SK-MEL-5 (cell line): ENCODE results near the gene DEK. TPM values are rescaled to one million over a fixed set of nuclear protein-coding genes. Genes with fewer than 3 reads are reported as not detected.
A peak's percentile ranks its signal among the peaks of the same experiment; 100 is the strongest.
"Not testable (repeated sequence)": the region's sequence is repeated elsewhere in the genome, so short reads cannot be mapped to it uniquely, and the experiment has no call there.

Source experiments
- DNase-seq: peaks from one replicate; pipeline ENCODE4 v3.0.0-alpha.2; 2016; ENCODE audit warnings: low read depth, low spot score
- in situ Hi-C: cut with HindIII; loops from 2 replicates; pipeline ENCODE4 v1.10.0; 2016; ENCODE audit warnings: low sequenced_read_pairs, high pct_unique_total_duplicates, low pct_unique_long_range_greater_than_20kb
- total RNA-seq: library from RNA; depleted of rRNA; stranded (reverse); fragments of >200 nt; shearing (Covaris generic); gene quantifications from 2 replicates; pipeline ENCODE4 v1.2.3, GENCODE V29; 2014

The DEK gene
- total RNA-seq, 1 experiment from 2014 or later: 141 TPM

DNA sequence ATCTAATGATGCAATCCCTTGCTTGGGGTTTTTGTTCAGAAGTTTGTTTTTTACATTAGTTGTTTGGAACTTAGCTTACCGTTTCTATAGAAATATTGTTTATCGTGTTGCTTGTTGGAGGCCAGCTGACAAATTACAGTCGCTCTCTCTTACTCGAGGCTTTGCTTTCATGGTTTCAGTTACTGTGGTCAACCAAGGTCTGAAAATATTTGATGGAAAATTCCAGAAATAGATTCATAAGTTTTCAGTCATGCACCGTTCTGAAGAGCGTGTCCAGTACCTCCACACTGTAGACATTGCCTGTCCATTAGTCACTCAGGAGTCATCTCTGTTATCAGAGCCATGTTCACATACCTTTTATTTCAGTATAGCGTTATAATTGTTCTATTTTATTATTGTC lies 47.9 kb downstream of the DEK start:
- in situ Hi-C loops: no loop called here
- DNase-seq: no peak

GRCh38 chr6:18215436-18215835 lies 48.9 kb downstream of the DEK start:
- no peak for DNase-seq
- in situ Hi-C loops: no loop called here

GRCh38 chr6:18214003-18214402 lies 50.3 kb downstream of the DEK start:
- in situ Hi-C loops: no loop called here
- DNase-seq: no peak

DNA sequence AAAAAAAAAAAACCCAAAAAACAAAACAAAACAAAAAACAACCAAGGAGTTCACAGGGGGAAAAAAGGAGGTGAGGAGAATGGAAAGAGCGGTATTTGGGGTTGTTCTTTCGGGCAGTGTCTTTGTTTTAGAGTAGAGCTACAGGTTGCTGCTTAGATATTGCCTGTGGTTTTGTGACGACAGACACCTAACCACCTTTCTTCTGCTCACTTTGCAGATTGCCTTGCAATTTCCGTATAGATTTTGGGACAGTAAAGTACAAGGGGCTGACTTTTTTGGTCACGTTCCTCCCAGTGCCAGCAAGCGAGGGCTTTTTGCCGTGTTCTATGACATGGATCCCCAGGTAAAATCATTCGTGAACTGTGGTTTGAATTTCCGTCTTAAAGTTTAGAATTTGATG lies 50.9 kb downstream of the DEK start:
- in situ Hi-C loops: no loop called here
- no peak for DNase-seq

DNA sequence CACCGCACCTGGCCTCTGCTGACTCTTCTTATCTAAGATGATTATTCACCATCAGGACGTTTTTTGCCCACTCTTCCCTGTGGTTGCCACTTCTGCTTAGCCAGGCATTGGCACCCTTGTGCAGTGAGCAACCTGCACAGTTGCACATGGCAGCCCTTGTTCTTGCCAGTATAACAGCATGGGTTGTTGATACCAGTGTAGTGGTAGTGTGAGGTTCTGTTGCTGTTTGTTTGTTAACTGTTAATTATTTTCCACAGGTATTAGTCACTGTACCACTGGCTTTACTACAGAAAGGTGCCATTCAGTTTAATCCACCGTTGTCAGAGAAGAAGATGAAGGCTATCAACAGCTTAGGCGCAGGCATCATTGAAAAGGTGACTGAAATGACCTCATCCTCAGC lies 52.1 kb downstream of the DEK start:
- DNase-seq: no peak
- in situ Hi-C loops: no loop called here

DNA sequence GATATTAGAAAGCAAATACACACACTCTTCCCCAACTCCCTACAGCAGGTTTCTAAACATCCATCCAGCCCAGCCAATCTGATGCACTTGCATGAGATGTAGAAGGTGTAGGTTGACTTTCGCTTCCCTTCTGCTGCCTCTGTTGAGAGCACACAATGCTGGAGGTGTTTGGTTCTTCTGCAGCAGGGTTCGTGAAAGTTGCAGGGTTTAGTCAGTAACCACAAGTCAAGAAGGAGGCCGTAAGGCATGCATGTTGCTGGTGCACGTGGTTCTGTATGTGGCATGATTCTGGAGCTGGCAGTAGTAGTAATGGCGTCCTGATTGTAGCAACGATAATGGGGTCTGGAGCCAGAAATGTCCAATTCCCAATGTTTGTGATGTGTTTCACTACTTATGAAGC lies 53.0 kb downstream of the DEK start:
- DNase-seq: no peak
- in situ Hi-C loops: no loop called here

GRCh38 chr6:18210707-18211106 lies 53.6 kb downstream of the DEK start:
- no peak for DNase-seq
- in situ Hi-C loops: no loop called here

- in situ Hi-C loops: no loop called here
- no peak for DNase-seq
Observed at GRCh38 chr6:18209539-18210197, 54.7 kb downstream of the DEK start.

GRCh38 chr6:18208778-18209177 lies 55.6 kb downstream of the DEK start:
- in situ Hi-C loops, DNase-seq: not testable (repeated sequence)

DNA sequence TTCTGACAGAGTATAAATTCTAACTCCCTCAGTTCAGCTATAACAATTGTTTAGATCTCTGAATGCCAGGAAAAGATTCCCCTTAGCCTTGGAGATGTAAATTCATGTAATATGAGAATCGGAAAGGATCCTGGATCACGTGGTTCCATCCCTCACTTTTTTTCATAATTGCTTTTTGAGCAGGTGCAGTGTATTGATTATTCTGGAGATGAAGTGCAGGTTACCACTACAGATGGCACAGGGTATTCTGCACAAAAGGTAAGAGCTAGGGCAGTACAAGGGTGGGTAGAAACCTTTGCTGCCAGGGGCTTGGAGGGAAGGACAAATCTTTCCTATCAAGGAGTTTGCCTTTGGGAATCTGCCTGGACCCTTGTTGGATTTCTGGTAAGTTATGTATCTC lies 56.4 kb downstream of the DEK start:
- in situ Hi-C loops: no loop called here

DNA sequence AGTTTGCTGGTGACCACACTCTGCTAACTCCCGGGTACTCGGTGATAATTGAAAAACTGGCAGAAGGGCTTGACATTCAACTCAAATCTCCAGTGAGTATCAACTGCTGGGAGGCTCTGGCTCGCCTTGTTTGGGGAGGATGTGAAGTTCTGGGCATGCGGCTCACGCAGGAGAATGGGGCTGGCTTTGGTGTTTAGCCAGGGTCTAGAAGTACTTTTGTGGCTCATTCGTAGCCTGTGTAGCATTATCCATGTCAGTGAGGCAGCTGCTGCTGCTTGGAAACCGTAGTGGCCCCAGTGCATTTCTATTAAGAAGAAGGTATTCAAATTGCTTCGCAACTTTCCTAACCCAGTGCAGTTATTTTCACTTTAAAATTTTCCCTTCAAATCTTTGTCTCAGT lies 56.9 kb downstream of the DEK start:
- no peak for DNase-seq
- in situ Hi-C loops: no loop called here

More for the DNA sequence above, 56.4 kb downstream of the DEK start:
- no peak for DNase-seq

DNA sequence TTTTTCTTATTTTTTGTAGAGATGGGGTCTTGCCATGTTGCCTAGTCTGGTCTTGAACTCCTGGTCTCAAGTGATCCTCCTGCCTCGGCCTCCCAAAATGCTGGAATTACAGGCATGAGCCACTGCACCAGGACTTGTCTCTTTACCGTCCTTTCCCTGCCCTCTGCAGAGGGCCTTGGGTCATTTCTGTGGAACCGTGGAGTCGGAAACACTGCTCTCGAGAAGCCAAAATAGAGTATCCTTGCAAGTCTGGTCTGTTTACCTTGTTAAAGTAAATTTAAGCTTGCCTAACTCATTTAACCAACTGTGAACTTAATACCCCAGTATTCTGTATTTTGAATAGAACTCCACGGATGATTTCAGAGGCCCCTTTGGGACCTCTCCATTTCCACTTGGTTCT lies 57.7 kb downstream of the DEK start:
- DNase-seq: no peak
- in situ Hi-C loops: no loop called here

DNA sequence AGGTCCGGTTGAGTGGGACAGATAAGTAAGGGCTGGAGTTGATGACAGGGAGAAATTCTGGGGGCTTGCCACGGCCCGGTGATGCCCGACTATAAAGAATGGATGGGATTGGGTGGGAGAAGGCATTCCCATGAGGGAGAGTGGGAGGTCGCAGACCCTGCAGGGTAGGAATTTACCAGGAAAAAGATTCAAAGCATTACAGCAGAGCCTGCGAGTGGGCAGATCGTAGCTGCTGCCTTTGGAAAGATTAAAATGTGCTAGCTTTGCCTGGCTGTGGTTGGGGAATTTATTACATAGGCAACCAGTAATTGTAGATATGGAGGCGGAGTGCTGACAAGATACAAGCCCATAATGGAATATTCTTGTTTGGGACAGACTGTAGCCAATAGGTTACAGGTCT lies 59.6 kb downstream of the DEK start:
- DNase-seq: no peak
- in situ Hi-C loops: no loop called here

DNA sequence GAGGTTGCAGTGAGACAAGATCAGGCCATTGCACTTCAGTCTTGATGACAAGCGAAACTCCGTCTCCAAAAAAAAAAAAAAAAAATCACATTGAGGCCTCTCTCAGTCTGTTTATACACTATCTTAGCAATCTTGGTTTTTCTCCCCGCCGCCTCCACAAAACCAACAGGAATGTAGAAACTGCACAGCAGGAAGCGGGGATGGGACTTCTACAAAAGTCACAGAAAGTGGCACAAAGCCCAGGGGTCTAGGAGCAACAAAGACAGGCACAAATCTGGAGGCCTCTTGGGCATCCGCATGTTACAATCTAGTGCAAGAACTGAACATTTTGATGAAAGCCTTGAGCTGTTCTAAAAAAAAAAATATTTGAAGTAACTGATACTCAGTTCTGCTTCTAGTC lies 60.5 kb downstream of the DEK start:
- in situ Hi-C loops: no loop called here
- no peak for DNase-seq

GRCh38 chr6:18192026-18192425 lies 72.3 kb downstream of the DEK start:
- in situ Hi-C loops: no loop called here
- no peak for DNase-seq

DNA sequence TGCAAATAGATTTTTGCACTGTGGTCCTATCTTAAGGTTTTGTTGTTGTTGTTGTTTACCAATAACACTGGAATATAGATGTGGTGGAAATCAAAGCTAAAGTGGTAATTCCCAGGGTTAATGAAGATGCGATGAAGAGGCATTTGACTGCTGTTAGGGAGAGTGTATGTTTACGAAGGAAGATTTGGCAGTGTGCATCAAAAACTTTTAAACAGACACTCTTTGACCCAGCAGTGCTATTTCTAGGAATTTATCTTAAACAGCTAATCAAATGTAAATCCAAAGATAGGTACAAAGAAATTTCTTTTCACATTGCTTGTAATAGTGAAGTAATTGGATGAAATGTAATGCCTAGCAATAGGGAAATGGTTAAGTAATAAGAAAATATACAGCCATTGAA lies 75.1 kb downstream of the DEK start:
- in situ Hi-C loops: no loop called here
- no peak for DNase-seq

- in situ Hi-C loops: no loop called here
- peak; percentile 57 for DNase-seq
Observed at GRCh38 chr6:18187701-18188100, 76.6 kb downstream of the DEK start.

DNA sequence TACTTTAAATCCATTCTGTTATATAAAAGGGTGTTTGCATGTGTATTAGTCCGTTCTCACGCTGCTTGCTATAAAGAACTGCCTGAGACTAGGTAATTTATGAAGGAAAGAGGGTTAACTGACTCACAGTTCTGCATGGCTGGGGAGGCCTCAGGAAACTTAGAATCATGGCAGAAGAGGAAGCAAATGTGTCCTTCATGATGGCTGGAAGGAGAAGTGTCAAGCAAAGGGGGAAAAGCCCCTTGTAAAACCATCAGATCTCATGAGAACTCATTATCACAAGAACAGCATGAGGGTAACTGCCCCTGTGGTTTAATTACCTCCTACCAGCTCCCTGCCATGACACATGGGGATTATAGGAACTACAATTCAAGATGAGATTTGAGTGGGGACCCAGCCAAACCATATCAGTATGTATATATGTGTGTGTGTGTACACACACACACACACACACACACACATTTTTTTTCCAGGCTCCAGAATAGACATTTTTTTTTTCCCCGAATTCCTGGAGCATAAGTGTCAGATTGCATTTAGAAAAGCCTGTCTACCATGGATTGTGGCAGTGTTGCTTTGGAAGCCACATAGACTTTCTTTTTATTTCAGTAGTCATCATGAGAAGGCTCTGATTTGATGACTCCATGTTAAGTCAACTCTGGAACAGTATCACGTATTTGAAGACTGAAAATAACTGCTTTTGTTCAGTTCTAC lies 77.6 kb downstream of the DEK start:
- in situ Hi-C loops: no loop called here
- DNase-seq: no peak

GRCh38 chr6:18186033-18186432 lies 78.3 kb downstream of the DEK start:
- in situ Hi-C loops: no loop called here
- DNase-seq: no peak
